HepG2 (cell line): ENCODE measurements around the gene EHD4. TPM values are rescaled to one million over a fixed set of nuclear protein-coding genes. Genes with fewer than 3 reads are reported as not detected.

Experiments used
- ATAC-seq: fragments of 200-7000 bp; cut with Tn5 transposase; 3 replicates; pipeline ENCODE4 v1.9.1; 2020; ENCODE audit warnings: mild to moderate bottlenecking, moderate library complexity
- BruUV-seq: library from RNA; stranded (reverse); fragments of 400-500 nt; replicated peaks from 2 replicates; lab custom pipeline; 2021; lab: Mats Ljungman, UMichigan
- CTCF ChIA-PET: fragments of 300-600 bp; formaldehyde crosslinking; extraction: SDS; loops from one replicate; lab custom pipeline; 2021; ENCODE audit warnings: low total read pairs, inconsistent platforms, low intra/inter-chr PET ratio; lab: Yijun Ruan, JAX
- POLR2A ChIA-PET: fragments of 350-600 bp; sonication (Branson Sonifier 250); formaldehyde crosslinking; loops from one replicate; lab custom pipeline; 2020; ENCODE audit warnings: antibody characterized with exemption, inconsistent platforms; lab: Yijun Ruan, JAX
- DNase-seq: peaks from one replicate; pipeline ENCODE4 v3.0.0-alpha.2; 2015; ENCODE audit warnings: low spot score
- FAIRE-seq: peaks from 3 replicates; lab custom pipeline; 2011; peaks lifted over from hg19 to GRCh38; lab: Jason Lieb, UNC
- H2AFZ ChIP-seq: one replicate; pipeline ENCODE4 v1.6.1; 2011; ENCODE audit warnings: low read length, inconsistent platforms
- H3K27ac ChIP-seq: fragments of 300-600 bp; 3 replicates; pipeline ENCODE4 v1.8.0; 2011; ENCODE audit warnings: mixed run types, mild to moderate bottlenecking, mixed read lengths, low read length, inconsistent platforms; ENCODE audit not compliant: insufficient read depth; ENCODE audit errors: extremely low read length
- H3K27me3 ChIP-seq, 2 experiments: fragments of 200-600 bp in 1 of 2; 2 replicates in 1 of 2; 3 replicates in 1 of 2; pipeline versions ENCODE4 v1.6.0 to v1.8.0; 2011; ENCODE audit warnings: low read length in 2 of 2, mild to moderate bottlenecking in 2 of 2, moderate library complexity in 2 of 2, inconsistent platforms in 1 of 2; ENCODE audit not compliant: insufficient read depth in 2 of 2, control insufficient read depth in 1 of 2
- H3K36me3 ChIP-seq, 2 experiments: fragments of 200-600 bp in 1 of 2; replicated peaks in 1 of 2; 2 replicates in 1 of 2; 3 replicates in 1 of 2; pipeline versions ENCODE4 v1.5.1 to v1.8.0; 2011; ENCODE audit warnings: low read length in 2 of 2, inconsistent platforms in 1 of 2; ENCODE audit not compliant: insufficient read depth in 2 of 2, control insufficient read depth in 1 of 2
- H3K4me1 ChIP-seq: 2 replicates; pipeline ENCODE4 v1.5.1; 2012; ENCODE audit warnings: low read length, inconsistent platforms; ENCODE audit not compliant: insufficient read depth
- H3K4me2 ChIP-seq: 2 replicates; pipeline ENCODE4 v1.6.0; 2011; ENCODE audit warnings: low read depth, low read length, inconsistent platforms
- H3K4me3 ChIP-seq, 3 experiments: fragments of 200-600 bp in 1 of 3; sonication (generic), shearing (Covaris generic) in 1 of 3; replicated peaks in 1 of 3; 2 replicates each; pipeline ENCODE4 v1.5.1; 2011 to 2016; ENCODE audit warnings: low read length in 3 of 3, inconsistent platforms in 2 of 3, low read depth in 2 of 3, mild to moderate bottlenecking in 2 of 3, control low read depth in 1 of 3, mixed read lengths in 1 of 3; ENCODE audit not compliant: insufficient read depth in 1 of 3
- H3K79me2 ChIP-seq: one replicate; pipeline ENCODE4 v1.6.1; 2011; ENCODE audit warnings: low read length, inconsistent platforms; ENCODE audit not compliant: insufficient read depth
- H3K9ac ChIP-seq: 2 replicates; pipeline ENCODE4 v1.6.0; 2011; ENCODE audit warnings: mild to moderate bottlenecking, low read depth, low read length, inconsistent platforms; ENCODE audit not compliant: insufficient read depth
- H3K9me3 ChIP-seq: 2 replicates; pipeline ENCODE4 v1.5.1; 2012; ENCODE audit warnings: mild to moderate bottlenecking, low read length
- H4K20me1 ChIP-seq: 2 replicates; pipeline ENCODE4 v1.6.0; 2011; ENCODE audit warnings: inconsistent platforms, mild to moderate bottlenecking, low read length, moderate library complexity; ENCODE audit not compliant: insufficient read depth
- DPF2 ChIP-seq: sonication (generic); formaldehyde crosslinking; IDR thresholded peaks from 2 replicates; pipeline ENCODE4 v1.4.0; 2020; ENCODE audit warnings: mild to moderate bottlenecking, low read depth, missing genetic modification reagents, borderline replicate concordance
- FOXK2 ChIP-seq: fragments of 450-650 bp; IDR thresholded peaks from 2 replicates; pipeline ENCODE4 v1.6.1; 2016
- KLF11 ChIP-seq: IDR thresholded peaks from 2 replicates; pipeline ENCODE4 v1.6.1; 2016; ENCODE audit warnings: missing compliant biosample characterization
- MLX ChIP-seq: IDR thresholded peaks from 2 replicates; pipeline ENCODE4 v1.6.1; 2016
- NAIF1 ChIP-seq: sonication (generic); formaldehyde crosslinking; IDR thresholded peaks from 2 replicates; pipeline ENCODE4 v1.5.0; 2020; ENCODE audit warnings: mild to moderate bottlenecking, missing genetic modification reagents, borderline replicate concordance
- NR2F6 ChIP-seq, 2 experiments: IDR thresholded peaks; 2 replicates each; pipeline ENCODE4 v1.6.1; 2016; ENCODE audit warnings: antibody characterized with exemption in 1 of 2, mild to moderate bottlenecking in 1 of 2
- POLR2AphosphoS5 ChIP-seq: IDR thresholded peaks from 2 replicates; pipeline ENCODE4 v1.6.1; 2012; ENCODE audit warnings: low read depth, low read length
- SRSF9 ChIP-seq: fragments of 200-400 bp; formaldehyde crosslinking; IDR thresholded peaks from 2 replicates; pipeline ENCODE4 v1.6.1; 2018; ENCODE audit warnings: borderline replicate concordance, mild to moderate bottlenecking, low read depth, low read length; ENCODE audit not compliant: insufficient read depth, poor library complexity, severe bottlenecking
- XRCC5 ChIP-seq: fragments of 200-400 bp; formaldehyde crosslinking; optimal IDR thresholded peaks from 2 replicates; pipeline ENCODE3; 2017; ENCODE audit warnings: mild to moderate bottlenecking, low read length
- ZNF224 ChIP-seq: sonication (generic); formaldehyde crosslinking; IDR thresholded peaks from 2 replicates; pipeline ENCODE4 v1.5.0; 2020; ENCODE audit warnings: mild to moderate bottlenecking, missing genetic modification reagents
- ZNF644 ChIP-seq: IDR thresholded peaks from 2 replicates; pipeline ENCODE4 v1.6.1; 2016; ENCODE audit warnings: low read depth
- ZNF660 ChIP-seq: sonication (generic); formaldehyde crosslinking; IDR thresholded peaks from 2 replicates; pipeline ENCODE4 v1.5.1; 2020; ENCODE audit warnings: mild to moderate bottlenecking, low read depth, missing genetic modification reagents, borderline replicate concordance
- ZNF670 ChIP-seq: sonication (generic); formaldehyde crosslinking; IDR thresholded peaks from 2 replicates; pipeline ENCODE4 v1.8.0; 2022; ENCODE audit warnings: mild to moderate bottlenecking, missing genetic modification reagents, borderline replicate concordance
- WGBS: methylation state at CpG from one replicate; pipeline ENCODE4 v1.1.6; 2017; ENCODE audit warnings: low lambda C conversion rate; 5-methylcytosine and 5-hydroxymethylcytosine counted together
- in situ Hi-C: cut with HindIII; loops from 2 replicates; pipeline ENCODE4 v1.10.0; 2017; ENCODE audit warnings: low pct_unique_long_range_greater_than_20kb; ENCODE audit not compliant: extremely low pct_ligation_motif_present
- intact Hi-C: fragments of 100-400 bp; cut with micrococcal nuclease; formaldehyde crosslinking; loops from one replicate; pipeline ENCODE4 v1.10.0; 2022; ENCODE audit not compliant: unreplicated experiment
- polyA plus RNA-seq, 8 experiments: library from polyadenylated mRNA; depleted of rRNA in 3 of 8; stranded (reverse) in 7 of 8; unstranded in 1 of 8; fragments of >200 nt; fragmentation: Illumina TruSeq in 4 of 8; extraction: Trizol in 4 of 8; gene quantifications; 2 replicates each; pipeline versions ENCODE4 v1.2.1 to v1.2.3, GENCODE V29; 2011 to 2016; ENCODE audit warnings: low read depth in 4 of 8, missing spikeins in 1 of 8, mixed read lengths in 1 of 8; ENCODE audit not compliant: insufficient read depth in 1 of 8
- total RNA-seq, 5 experiments: library from RNA; depleted of rRNA; stranded (reverse); fragments of >200 nt; fragmentation: Illumina TruSeq; extraction: Trizol; gene quantifications; 2 replicates each; pipeline ENCODE4 v1.2.3, GENCODE V29; 2016; ENCODE audit warnings: low read depth in 1 of 5
- TF ChIP-seq, protein P1 (sequence below): sonication (generic); formaldehyde crosslinking; conservative IDR thresholded peaks from 2 replicates; pipeline ENCODE4 v1.8.1; 2023; ENCODE audit warnings: missing genetic modification reagents
- TF ChIP-seq, protein P2 (sequence below): IDR thresholded peaks from 2 replicates; pipeline ENCODE4 v1.6.1; 2016; ENCODE audit warnings: low read depth, control low read depth

Gene EHD4
- total and polyA plus RNA-seq, 2 of the 13 experiments (the other 11 are each of a cell fraction or from before 2014, with no cell fraction given), result 3.1 to 4.8 TPM

DNA sequence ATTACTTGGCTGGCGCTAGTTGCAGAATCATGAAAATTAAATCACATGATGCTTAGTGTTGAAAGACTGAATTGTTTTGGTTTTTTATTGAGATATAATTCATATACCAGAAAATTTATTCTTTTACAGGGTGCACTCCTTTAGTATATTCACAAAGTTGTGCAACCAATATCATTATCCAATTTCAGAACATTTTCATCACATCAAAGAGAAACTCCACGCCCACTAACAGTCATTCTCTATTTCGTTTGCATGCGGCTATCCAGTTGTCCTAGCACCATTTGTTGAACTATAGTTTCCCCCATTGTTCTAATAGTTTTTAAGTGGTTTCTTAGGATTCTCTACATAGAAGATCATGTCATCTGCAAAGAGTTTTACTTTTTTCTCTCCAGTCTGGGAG lies 3.7 kb downstream of the EHD4 start:
- Histone ChIP-seq H3K9ac (no peak overlapping the region), H4K20me1 (no peaks in the 10 kb centered on the region), H2AFZ (no peak overlapping the region), H3K27me3 (no peaks in the 10 kb centered on the region), H3K4me3 (no peak overlapping the region), H3K4me1 (peaks cover 29% of the 10 kb centered on the region), H3K79me2 (no peaks in the 10 kb centered on the region), H3K4me2 (no peak overlapping the region), H3K9me3 (no peaks in the 10 kb centered on the region), H3K36me3 (no peaks in the 10 kb centered on the region), H3K27ac (no peak overlapping the region)
- TF ChIP-seq SRSF9 (no peak), MLX (CRISPR knock-in tag) (no peak), NR2F6 (IDR thresholded peaks at IDR 0.05) (no peak), NR2F6 (CRISPR knock-in tag; IDR thresholded peaks at IDR 0.05) (no peak), ZNF670 (CRISPR knock-in tag) (no peak), FOXK2 (no peak), KLF11 (CRISPR knock-in tag) (no peak), NAIF1 (no peak), ZNF224 (CRISPR knock-in tag) (no peak), ZNF644 (CRISPR knock-in tag) (no peak), XRCC5 (no peak), POLR2AphosphoS5 (no peak), DPF2 (CRISPR knock-in tag) (no peak), ZNF660 (CRISPR knock-in tag) (no peak)
- TF ChIP-seq, protein P1, sequence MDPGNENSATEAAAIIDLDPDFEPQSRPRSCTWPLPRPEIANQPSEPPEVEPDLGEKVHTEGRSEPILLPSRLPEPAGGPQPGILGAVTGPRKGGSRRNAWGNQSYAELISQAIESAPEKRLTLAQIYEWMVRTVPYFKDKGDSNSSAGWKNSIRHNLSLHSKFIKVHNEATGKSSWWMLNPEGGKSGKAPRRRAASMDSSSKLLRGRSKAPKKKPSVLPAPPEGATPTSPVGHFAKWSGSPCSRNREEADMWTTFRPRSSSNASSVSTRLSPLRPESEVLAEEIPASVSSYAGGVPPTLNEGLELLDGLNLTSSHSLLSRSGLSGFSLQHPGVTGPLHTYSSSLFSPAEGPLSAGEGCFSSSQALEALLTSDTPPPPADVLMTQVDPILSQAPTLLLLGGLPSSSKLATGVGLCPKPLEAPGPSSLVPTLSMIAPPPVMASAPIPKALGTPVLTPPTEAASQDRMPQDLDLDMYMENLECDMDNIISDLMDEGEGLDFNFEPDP (CRISPR knock-in tag), result no peak
- TF ChIP-seq, protein P2, sequence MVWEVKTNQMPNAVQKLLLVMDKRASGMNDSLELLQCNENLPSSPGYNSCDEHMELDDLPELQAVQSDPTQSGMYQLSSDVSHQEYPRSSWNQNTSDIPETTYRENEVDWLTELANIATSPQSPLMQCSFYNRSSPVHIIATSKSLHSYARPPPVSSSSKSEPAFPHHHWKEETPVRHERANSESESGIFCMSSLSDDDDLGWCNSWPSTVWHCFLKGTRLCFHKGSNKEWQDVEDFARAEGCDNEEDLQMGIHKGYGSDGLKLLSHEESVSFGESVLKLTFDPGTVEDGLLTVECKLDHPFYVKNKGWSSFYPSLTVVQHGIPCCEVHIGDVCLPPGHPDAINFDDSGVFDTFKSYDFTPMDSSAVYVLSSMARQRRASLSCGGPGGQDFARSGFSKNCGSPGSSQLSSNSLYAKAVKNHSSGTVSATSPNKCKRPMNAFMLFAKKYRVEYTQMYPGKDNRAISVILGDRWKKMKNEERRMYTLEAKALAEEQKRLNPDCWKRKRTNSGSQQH, result no peak
- intact Hi-C loops, result no loop called here
- no TSS peak for BruUV-seq
- in situ Hi-C loops, result no loop called here
- POLR2A ChIA-PET, result no interaction called here
- 94% methylated on average over 4 of the region's 4 CpGs for WGBS
- FAIRE-seq (no peak), DNase-seq (no peak), ATAC-seq (no peak)
- CTCF ChIA-PET, result no interaction called here
